Dendritic cell treated with granulocyte-macrophage colony-stimulating factor and Interleukin-4, amounts not matched to agents 40 ng/mL and 50 ng/mL, for 4 days (primary cell): Measurements from ENCODE around the gene KRT78.
"Not testable (repeated sequence)": the region's sequence is repeated elsewhere in the genome, so short reads cannot be mapped to it uniquely, and the experiment has no call there.

Source experiments
- H3K27ac Mint-ChIP-seq: one replicate; pipeline ENCODE4 v1.8.0; 2022; ENCODE audit warnings: mild to moderate bottlenecking, mixed read lengths
- H3K27me3 Mint-ChIP-seq: one replicate; pipeline ENCODE4 v1.8.0; 2022; ENCODE audit warnings: mild to moderate bottlenecking, mixed read lengths
- H3K36me3 Mint-ChIP-seq: one replicate; pipeline ENCODE4 v1.8.0; 2022; ENCODE audit warnings: low read depth, mixed read lengths
- H3K4me1 Mint-ChIP-seq: one replicate; pipeline ENCODE4 v1.8.0; 2022; ENCODE audit warnings: low read depth, mixed read lengths
- H3K4me3 Mint-ChIP-seq: one replicate; pipeline ENCODE4 v1.8.0; 2022; ENCODE audit warnings: mild to moderate bottlenecking, moderate library complexity, mixed read lengths
- H3K9me3 Mint-ChIP-seq: one replicate; pipeline ENCODE4 v1.8.0; 2022; ENCODE audit warnings: mixed read lengths
- intact Hi-C: fragments of 100-400 bp; cut with micrococcal nuclease; formaldehyde crosslinking; loops from one replicate; pipeline ENCODE4 v1.15.0; 2022

The KRT78 gene

GRCh38 chr12:52860102-52860823 lies 11.5 kb upstream of the KRT78 start:
- peak overlapping the region; percentile 3 for H3K27ac Mint-ChIP-seq
- no peaks in the 10 kb centered on the region for H3K36me3 Mint-ChIP-seq
- intact Hi-C loops: no loop called here
- peaks cover 8% of the 10 kb centered on the region for H3K27me3 Mint-ChIP-seq
- no peaks in the 10 kb centered on the region for H3K9me3 Mint-ChIP-seq
- no peak overlapping the region for H3K4me3 Mint-ChIP-seq
- peaks cover 19% of the 10 kb centered on the region for H3K4me1 Mint-ChIP-seq

GRCh38 chr12:52857500-52857899 lies 8.7 kb upstream of the KRT78 start:
- intact Hi-C loops: no loop called here

GRCh38 chr12:52856787-52857186 lies 8.0 kb upstream of the KRT78 start:
- H3K4me1 Mint-ChIP-seq: peaks cover 16% of the 10 kb centered on the region
- no peak overlapping the region for H3K27ac Mint-ChIP-seq
- H3K36me3 Mint-ChIP-seq: no peaks in the 10 kb centered on the region
- H3K9me3 Mint-ChIP-seq: no peaks in the 10 kb centered on the region
- H3K27me3 Mint-ChIP-seq: peaks cover 24% of the 10 kb centered on the region
- no peak overlapping the region for H3K4me3 Mint-ChIP-seq
- intact Hi-C loops: no loop called here

More at GRCh38 chr12:52857500-52857899, 8.7 kb upstream of the KRT78 start:
- H3K36me3 Mint-ChIP-seq: no peaks in the 10 kb centered on the region
- H3K4me3 Mint-ChIP-seq: no peak overlapping the region
- peaks cover 16% of the 10 kb centered on the region for H3K4me1 Mint-ChIP-seq
- H3K27me3 Mint-ChIP-seq: peaks cover 22% of the 10 kb centered on the region
- H3K9me3 Mint-ChIP-seq: no peaks in the 10 kb centered on the region
- H3K27ac Mint-ChIP-seq: no peak overlapping the region

GRCh38 chr12:52856077-52856476 lies 7.3 kb upstream of the KRT78 start:
- H3K9me3 Mint-ChIP-seq, H3K4me3 Mint-ChIP-seq, intact Hi-C loops, H3K36me3 Mint-ChIP-seq, H3K27ac Mint-ChIP-seq: not testable (repeated sequence)
- Mint-ChIP-seq H3K4me1 (peaks cover 15% of the 10 kb centered on the region), H3K27me3 (peaks cover 28% of the 10 kb centered on the region)

DNA sequence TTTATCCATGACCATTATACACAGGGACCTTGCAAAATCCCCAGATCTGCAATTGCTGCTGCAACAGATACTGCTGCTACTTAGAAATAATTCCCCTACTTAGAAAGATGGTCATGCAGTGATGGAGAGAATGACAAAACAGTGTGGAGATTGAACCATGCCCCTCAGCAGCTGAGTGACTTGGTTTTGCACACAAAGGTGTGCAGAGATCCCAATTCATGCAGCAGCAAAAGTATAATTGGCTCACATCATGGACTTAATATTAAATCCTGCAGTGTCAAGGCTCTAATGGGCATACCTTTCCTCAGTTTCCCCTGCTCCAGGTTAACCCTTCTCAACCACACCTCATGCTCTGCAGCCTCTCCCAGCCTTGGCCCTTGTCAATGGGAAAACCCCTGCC lies 3.0 kb upstream of the KRT78 start:
- Mint-ChIP-seq H3K9me3 (no peaks in the 10 kb centered on the region), H3K4me3 (no peak overlapping the region), H3K36me3 (no peaks in the 10 kb centered on the region), H3K27ac (no peak overlapping the region), H3K27me3 (peaks cover 34% of the 10 kb centered on the region), H3K4me1 (no peaks in the 10 kb centered on the region)
- intact Hi-C loops: no loop called here

DNA sequence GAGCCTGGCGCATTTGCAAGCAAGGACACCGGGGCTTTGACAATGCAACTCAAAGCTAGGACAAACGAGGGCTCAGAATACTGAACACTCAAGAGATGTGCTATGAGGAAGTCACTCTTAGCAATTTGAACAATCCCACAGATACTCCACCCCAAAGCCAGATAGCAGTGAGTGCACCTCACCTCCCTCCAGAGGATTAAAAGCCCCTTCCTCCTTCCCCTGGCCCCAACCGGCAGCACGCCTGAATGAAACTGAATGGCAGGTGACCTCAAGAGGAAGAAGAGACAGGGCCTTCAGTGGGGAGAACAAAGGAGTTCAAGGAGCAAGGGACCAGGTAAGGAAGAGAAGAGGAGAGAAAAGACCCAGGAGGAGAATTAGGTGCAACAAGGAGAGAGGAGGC lies 1.9 kb upstream of the KRT78 start:
- Mint-ChIP-seq H3K27ac (peak overlapping the region; percentile 13), H3K4me3 (no peak overlapping the region), H3K36me3 (no peaks in the 10 kb centered on the region), H3K9me3 (no peaks in the 10 kb centered on the region), H3K27me3 (peaks cover 34% of the 10 kb centered on the region), H3K4me1 (peaks cover 6% of the 10 kb centered on the region)
- intact Hi-C loops: no loop called here

GRCh38 chr12:52849511-52849910 lies 717 bp upstream of the KRT78 start:
- no peaks in the 10 kb centered on the region for H3K36me3 Mint-ChIP-seq
- no peak overlapping the region for H3K27ac Mint-ChIP-seq
- peaks cover 6% of the 10 kb centered on the region for H3K4me1 Mint-ChIP-seq
- H3K4me3 Mint-ChIP-seq: no peak overlapping the region
- intact Hi-C loops: no loop called here
- peaks cover 28% of the 10 kb centered on the region for H3K27me3 Mint-ChIP-seq
- no peaks in the 10 kb centered on the region for H3K9me3 Mint-ChIP-seq

GRCh38 chr12:52847335-52848102 lies 1.3 kb downstream of the KRT78 start:
- Mint-ChIP-seq H3K4me1 (peaks cover 8% of the 10 kb centered on the region), H3K27ac (no peak overlapping the region), H3K9me3 (no peaks in the 10 kb centered on the region), H3K4me3 (no peak overlapping the region), H3K27me3 (peaks cover 24% of the 10 kb centered on the region), H3K36me3 (no peaks in the 10 kb centered on the region)
- intact Hi-C loops: no loop called here

GRCh38 chr12:52846356-52846970 lies 2.3 kb downstream of the KRT78 start:
- intact Hi-C loops: no loop called here
- H3K27me3 Mint-ChIP-seq: peaks cover 21% of the 10 kb centered on the region
- H3K4me3 Mint-ChIP-seq: no peak overlapping the region
- no peaks in the 10 kb centered on the region for H3K36me3 Mint-ChIP-seq
- H3K27ac Mint-ChIP-seq: no peak overlapping the region
- H3K4me1 Mint-ChIP-seq: peaks cover 12% of the 10 kb centered on the region
- no peaks in the 10 kb centered on the region for H3K9me3 Mint-ChIP-seq

GRCh38 chr12:52845946-52846345 lies 2.8 kb downstream of the KRT78 start:
- no peak overlapping the region for H3K27ac Mint-ChIP-seq
- H3K27me3 Mint-ChIP-seq: peaks cover 18% of the 10 kb centered on the region
- no peaks in the 10 kb centered on the region for H3K36me3 Mint-ChIP-seq
- H3K4me3 Mint-ChIP-seq: no peak overlapping the region
- H3K4me1 Mint-ChIP-seq: peaks cover 12% of the 10 kb centered on the region
- H3K9me3 Mint-ChIP-seq: no peaks in the 10 kb centered on the region
- intact Hi-C loops: no loop called here

DNA sequence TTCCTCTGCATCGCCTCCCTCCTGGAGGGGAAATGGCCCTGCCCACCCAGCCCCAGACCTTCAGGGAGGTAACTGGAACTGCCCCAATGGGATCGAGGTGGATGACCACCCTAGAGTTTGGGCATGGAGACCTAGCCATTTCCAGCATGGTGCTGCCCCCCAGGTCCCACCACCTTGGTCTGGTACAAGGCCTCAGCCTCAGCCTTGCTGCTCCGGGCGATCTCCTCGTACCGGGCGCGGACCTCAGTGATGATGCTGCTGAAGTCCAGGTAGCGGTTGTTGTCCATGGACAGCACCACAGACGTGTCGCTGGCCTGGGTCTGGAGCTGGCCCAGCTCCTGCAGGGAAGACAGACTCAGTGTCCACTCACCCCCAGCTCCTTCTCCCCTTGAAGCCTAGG lies 4.4 kb downstream of the KRT78 start:
- Mint-ChIP-seq H3K4me1 (peaks cover 12% of the 10 kb centered on the region), H3K4me3 (no peak overlapping the region), H3K36me3 (no peaks in the 10 kb centered on the region), H3K9me3 (no peaks in the 10 kb centered on the region), H3K27ac (no peak overlapping the region), H3K27me3 (peaks cover 27% of the 10 kb centered on the region)
- intact Hi-C loops: no loop called here

GRCh38 chr12:52839436-52840105 lies 9.2 kb downstream of the KRT78 start:
- H3K4me1 Mint-ChIP-seq: peaks cover 32% of the 10 kb centered on the region
- H3K4me3 Mint-ChIP-seq: no peak overlapping the region
- intact Hi-C loops: no loop called here
- no peaks in the 10 kb centered on the region for H3K36me3 Mint-ChIP-seq
- H3K9me3 Mint-ChIP-seq: no peaks in the 10 kb centered on the region
- no peak overlapping the region for H3K27ac Mint-ChIP-seq
- peaks cover 35% of the 10 kb centered on the region for H3K27me3 Mint-ChIP-seq

DNA sequence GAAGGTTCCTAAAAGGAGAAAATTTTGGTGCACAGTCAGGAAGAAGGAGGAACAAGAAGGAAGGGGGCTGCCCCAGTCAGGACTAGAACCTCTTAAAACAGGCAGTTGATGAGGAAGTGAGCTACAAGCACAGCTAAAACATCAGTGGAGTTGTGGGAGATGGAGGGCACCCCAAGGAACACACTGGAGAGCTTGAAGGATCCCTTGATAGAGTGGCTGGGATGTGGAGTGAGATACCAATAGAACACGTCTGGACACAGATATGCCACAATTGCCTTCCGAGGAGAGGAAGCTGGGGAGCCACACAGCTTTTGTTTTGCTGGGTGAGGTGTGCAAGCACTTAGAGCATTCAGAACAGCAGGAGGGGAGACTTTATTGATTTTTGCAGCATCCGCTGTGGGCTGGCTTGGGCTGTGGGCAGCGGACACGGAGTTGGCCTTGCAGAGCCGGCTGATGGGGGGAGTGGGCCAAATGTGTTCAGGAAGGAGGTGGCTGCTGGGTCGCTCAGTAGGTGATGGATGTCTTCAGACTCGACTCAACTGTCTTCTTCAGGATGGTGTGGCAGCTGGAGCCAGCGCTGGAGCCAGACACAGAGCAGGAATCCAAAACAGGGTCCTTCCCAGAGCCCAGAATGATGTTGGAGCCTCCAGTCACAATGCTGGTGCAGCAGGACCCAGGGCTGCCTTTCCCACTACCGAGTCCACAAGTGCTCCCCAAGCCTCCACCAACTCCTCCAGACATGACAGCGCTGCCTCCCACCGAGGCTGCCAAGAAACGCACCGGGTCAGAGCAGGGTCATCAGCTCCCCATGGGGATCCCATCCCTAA lies 10.0 kb downstream of the KRT78 start:
- Mint-ChIP-seq H3K4me1 (peaks cover 32% of the 10 kb centered on the region), H3K36me3 (no peaks in the 10 kb centered on the region), H3K27ac (no peak overlapping the region), H3K27me3 (peaks cover 35% of the 10 kb centered on the region), H3K9me3 (no peaks in the 10 kb centered on the region), H3K4me3 (no peak overlapping the region)
- intact Hi-C loops: no loop called here
